ENCODE data around the gene FGF9. TPM values are rescaled to one million over a fixed set of nuclear protein-coding genes. Genes with fewer than 3 reads are reported as not detected.

The FGF9 gene
- total RNA-seq, 1 donor from 2014 or later: 0.79 TPM

DNA sequence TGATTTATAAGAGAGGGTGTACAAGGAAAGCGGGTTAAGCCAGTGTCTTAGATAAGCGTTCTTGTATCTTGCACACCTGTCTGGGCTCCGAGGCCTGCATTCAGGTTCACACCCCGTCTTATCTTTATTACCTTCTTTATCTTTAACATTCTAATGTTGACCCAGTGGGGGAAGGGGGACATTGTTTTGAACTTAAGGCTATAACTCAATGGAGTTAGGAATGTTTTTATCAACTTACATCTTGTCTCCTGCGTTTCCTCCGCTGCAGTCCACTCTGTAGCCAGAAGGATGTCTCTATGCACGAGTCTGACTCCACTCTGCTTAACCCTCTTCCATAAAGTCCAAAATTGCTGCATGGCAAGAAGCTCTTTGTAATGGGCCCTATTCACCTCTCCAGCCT lies 71.2 kb downstream of the FGF9 start:
- TF ChIP-seq, protein P1, sequence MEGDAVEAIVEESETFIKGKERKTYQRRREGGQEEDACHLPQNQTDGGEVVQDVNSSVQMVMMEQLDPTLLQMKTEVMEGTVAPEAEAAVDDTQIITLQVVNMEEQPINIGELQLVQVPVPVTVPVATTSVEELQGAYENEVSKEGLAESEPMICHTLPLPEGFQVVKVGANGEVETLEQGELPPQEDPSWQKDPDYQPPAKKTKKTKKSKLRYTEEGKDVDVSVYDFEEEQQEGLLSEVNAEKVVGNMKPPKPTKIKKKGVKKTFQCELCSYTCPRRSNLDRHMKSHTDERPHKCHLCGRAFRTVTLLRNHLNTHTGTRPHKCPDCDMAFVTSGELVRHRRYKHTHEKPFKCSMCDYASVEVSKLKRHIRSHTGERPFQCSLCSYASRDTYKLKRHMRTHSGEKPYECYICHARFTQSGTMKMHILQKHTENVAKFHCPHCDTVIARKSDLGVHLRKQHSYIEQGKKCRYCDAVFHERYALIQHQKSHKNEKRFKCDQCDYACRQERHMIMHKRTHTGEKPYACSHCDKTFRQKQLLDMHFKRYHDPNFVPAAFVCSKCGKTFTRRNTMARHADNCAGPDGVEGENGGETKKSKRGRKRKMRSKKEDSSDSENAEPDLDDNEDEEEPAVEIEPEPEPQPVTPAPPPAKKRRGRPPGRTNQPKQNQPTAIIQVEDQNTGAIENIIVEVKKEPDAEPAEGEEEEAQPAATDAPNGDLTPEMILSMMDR (IDR thresholded peaks at IDR 0.05; ENCODE audit: insufficient read depth, low read length, severe bottlenecking): no peak
- DNase-seq (ENCODE audit: low read depth): no peak
- FAIRE-seq: no peak
- H3K4me3 ChIP-seq (ENCODE audit: low read depth, low read length): no peak overlapping the region
- H3K36me3 ChIP-seq (ENCODE audit: control insufficient read depth, insufficient read depth, low read length): no peaks in the 10 kb centered on the region
- H3K27me3 ChIP-seq (ENCODE audit: control insufficient read depth, insufficient read depth, low read length): no peaks in the 10 kb centered on the region

DNA sequence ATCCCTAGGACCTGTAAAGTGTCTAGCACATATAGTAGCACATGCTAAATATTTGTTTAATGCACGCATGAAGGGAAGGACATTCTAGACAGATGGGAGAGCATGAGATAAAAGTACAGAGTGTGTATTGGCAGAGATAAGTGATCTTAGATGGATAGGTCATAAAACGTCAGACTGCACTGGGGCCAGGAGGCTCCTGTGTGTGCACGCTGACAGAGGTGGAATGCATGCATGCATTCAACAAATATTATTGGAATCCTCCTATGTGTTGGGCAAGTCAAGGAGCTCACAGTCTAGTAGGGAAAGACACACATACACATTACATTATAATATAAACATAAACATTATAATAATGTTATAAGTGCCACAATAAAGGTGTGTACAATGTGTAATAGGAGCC lies 73.3 kb downstream of the FGF9 start:
- no peak overlapping the region for H3K4me3 ChIP-seq (ENCODE audit: low read depth, low read length)
- no peaks in the 10 kb centered on the region for H3K36me3 ChIP-seq (ENCODE audit: control insufficient read depth, insufficient read depth, low read length)
- no peaks in the 10 kb centered on the region for H3K27me3 ChIP-seq (ENCODE audit: control insufficient read depth, insufficient read depth, low read length)
- TF ChIP-seq, protein P1 (IDR thresholded peaks at IDR 0.05; ENCODE audit: insufficient read depth, low read length, severe bottlenecking): no peak
- FAIRE-seq (no peak), DNase-seq (ENCODE audit: low read depth) (no peak)

DNA sequence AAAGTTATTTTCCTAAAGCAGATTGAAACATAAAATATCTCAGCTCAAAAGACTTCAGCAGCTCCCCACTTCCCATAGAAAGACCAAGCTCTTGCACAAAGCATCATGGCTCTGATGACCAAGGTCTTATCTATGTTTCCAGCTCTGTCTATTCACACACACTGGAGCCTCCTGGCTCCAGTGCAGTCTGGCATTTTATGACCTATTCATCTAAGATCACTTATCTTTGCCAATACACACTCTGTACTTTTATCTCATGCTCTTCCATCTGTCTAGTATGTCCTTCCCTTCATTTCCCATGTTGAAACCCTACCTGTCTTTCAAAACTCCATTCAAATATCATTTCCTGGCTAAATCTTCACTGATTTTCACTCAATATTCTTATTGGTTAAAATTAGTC lies 74.4 kb downstream of the FGF9 start:
- DNase-seq (ENCODE audit: low read depth) (no peak), FAIRE-seq (no peak)
- H3K4me3 ChIP-seq (ENCODE audit: low read depth, low read length): no peak overlapping the region
- TF ChIP-seq, protein P1 (IDR thresholded peaks at IDR 0.05; ENCODE audit: insufficient read depth, low read length, severe bottlenecking): no peak
- H3K36me3 ChIP-seq (ENCODE audit: control insufficient read depth, insufficient read depth, low read length): no peaks in the 10 kb centered on the region
- H3K27me3 ChIP-seq (ENCODE audit: control insufficient read depth, insufficient read depth, low read length): no peaks in the 10 kb centered on the region

DNA sequence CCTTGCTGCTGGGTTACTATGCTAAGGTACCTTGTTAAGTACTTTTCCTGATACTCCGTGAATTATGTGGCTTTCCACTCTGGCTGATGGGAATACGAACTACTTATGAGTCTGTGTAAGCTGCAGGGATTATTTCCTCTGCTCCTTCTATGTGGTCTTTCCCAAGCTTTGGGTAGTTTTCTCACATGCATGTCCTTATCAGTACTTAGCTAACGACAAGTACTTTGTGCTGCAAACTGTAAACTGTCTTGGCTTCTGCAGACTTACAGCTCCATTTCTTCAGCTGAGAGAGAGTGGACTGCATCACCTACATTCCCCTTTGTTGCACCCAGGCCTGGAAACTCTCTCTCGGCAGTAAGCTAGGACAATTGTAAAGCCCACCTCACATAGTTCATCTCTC lies 76.6 kb downstream of the FGF9 start:
- TF ChIP-seq, protein P1 (IDR thresholded peaks at IDR 0.05; ENCODE audit: insufficient read depth, low read length, severe bottlenecking): no peak
- no peak for DNase-seq (ENCODE audit: low read depth)
- Histone ChIP-seq H3K27me3 (ENCODE audit: control insufficient read depth, insufficient read depth, low read length) (no peaks in the 10 kb centered on the region), H3K36me3 (ENCODE audit: control insufficient read depth, insufficient read depth, low read length) (no peaks in the 10 kb centered on the region), H3K4me3 (ENCODE audit: low read depth, low read length) (no peak overlapping the region)
- FAIRE-seq: no peak

DNA sequence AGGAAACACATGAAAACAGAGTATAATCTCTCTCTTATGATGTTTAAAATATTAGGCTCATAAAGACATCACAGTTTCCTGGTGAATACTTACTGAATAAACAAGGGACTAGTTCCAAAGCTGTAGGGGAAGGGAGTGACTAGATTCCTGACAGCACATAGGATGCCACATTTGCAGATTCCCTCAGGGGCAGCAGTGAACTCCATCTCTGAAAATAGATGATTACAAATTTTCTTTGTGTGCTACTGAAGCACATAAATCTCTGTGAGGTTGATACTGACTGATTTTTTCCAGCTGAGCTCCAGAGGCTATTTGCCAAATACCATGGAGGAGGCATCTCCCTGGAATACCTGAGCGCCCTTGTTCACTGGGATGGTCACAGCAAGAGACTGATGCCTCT lies 77.3 kb downstream of the FGF9 start:
- no peaks in the 10 kb centered on the region for H3K27me3 ChIP-seq (ENCODE audit: control insufficient read depth, insufficient read depth, low read length)
- FAIRE-seq (no peak), DNase-seq (ENCODE audit: low read depth) (no peak)
- H3K36me3 ChIP-seq (ENCODE audit: control insufficient read depth, insufficient read depth, low read length): no peaks in the 10 kb centered on the region
- TF ChIP-seq, protein P1 (IDR thresholded peaks at IDR 0.05; ENCODE audit: insufficient read depth, low read length, severe bottlenecking): no peak
- no peak overlapping the region for H3K4me3 ChIP-seq (ENCODE audit: low read depth, low read length)

DNA sequence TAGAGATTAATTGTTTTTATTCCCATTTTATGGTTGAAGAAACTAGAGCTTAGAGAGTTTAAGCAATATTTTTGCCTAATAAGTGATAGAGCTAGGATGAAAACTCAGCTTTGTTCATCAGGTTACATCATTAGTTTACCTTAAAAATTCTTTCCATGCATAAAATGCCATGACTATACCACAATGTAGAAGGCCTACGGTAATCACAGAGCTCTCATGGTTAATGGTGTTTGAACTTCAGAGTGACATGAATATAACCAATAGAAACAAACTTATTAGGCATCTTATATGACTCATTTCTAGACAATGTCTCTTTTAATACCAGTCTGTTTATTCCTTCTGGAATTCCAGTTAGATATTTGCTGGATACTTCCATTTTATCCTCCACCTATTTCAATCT lies 78.5 kb downstream of the FGF9 start:
- TF ChIP-seq, protein P1 (IDR thresholded peaks at IDR 0.05; ENCODE audit: insufficient read depth, low read length, severe bottlenecking): no peak
- DNase-seq (ENCODE audit: low read depth) (peak; percentile 74), FAIRE-seq (no peak)
- Histone ChIP-seq H3K4me3 (ENCODE audit: low read depth, low read length) (no peak overlapping the region), H3K36me3 (ENCODE audit: control insufficient read depth, insufficient read depth, low read length) (no peaks in the 10 kb centered on the region), H3K27me3 (ENCODE audit: control insufficient read depth, insufficient read depth, low read length) (no peaks in the 10 kb centered on the region)

All from bronchial epithelial cell (primary cell).